ENCODE measurements around the gene TMPRSS3.

Gene TMPRSS3

GRCh38 chr21:42414066-42414465 lies 18.2 kb upstream of the TMPRSS3 start:
- ATAC-seq = no peak
- no peak for TF ChIP-seq PATZ1 (CRISPR knock-in tag; IDR thresholded peaks at IDR 0.05; ENCODE audit: borderline replicate concordance)
- no peak for TF ChIP-seq ISL1 (CRISPR knock-in tag; IDR thresholded peaks at IDR 0.05)
- TF ChIP-seq ZFP30 (CRISPR knock-in tag; IDR thresholded peaks at IDR 0.05) = no peak
- no peak for TF ChIP-seq ARNTL (CRISPR knock-in tag; IDR thresholded peaks at IDR 0.05; ENCODE audit: borderline replicate concordance, low read depth)
- no peak for TF ChIP-seq GLIS3 (CRISPR knock-in tag; IDR thresholded peaks at IDR 0.05)
- TF ChIP-seq BACH2 (CRISPR knock-in tag; IDR thresholded peaks at IDR 0.05; ENCODE audit: borderline replicate concordance) = no peak
- TF ChIP-seq OSR1 (CRISPR knock-in tag; IDR thresholded peaks at IDR 0.05) = no peak

- no peak for ATAC-seq
- TF ChIP-seq ZNF565 (CRISPR knock-in tag; conservative IDR thresholded peaks at IDR 0.05; ENCODE audit: low read depth) = no peak
- TF ChIP-seq POU6F1 (CRISPR knock-in tag; IDR thresholded peaks at IDR 0.05; ENCODE audit: borderline replicate concordance, low read depth) = no peak
- TF ChIP-seq TCF4 (CRISPR knock-in tag; IDR thresholded peaks at IDR 0.05; ENCODE audit: borderline replicate concordance) = no peak
- TF ChIP-seq SNAI2 (CRISPR knock-in tag; IDR thresholded peaks at IDR 0.05) = no peak
- no peak for TF ChIP-seq CREB5 (CRISPR knock-in tag; IDR thresholded peaks at IDR 0.05; ENCODE audit: low read depth)
- TF ChIP-seq RARB (CRISPR knock-in tag; IDR thresholded peaks at IDR 0.05) = no peak
- no peak for TF ChIP-seq ISL1 (CRISPR knock-in tag; IDR thresholded peaks at IDR 0.05)
- no peak for TF ChIP-seq OSR1 (CRISPR knock-in tag; IDR thresholded peaks at IDR 0.05)
- TF ChIP-seq BACH2 (CRISPR knock-in tag; IDR thresholded peaks at IDR 0.05; ENCODE audit: borderline replicate concordance) = no peak
- TF ChIP-seq TSHZ2 (CRISPR knock-in tag; IDR thresholded peaks at IDR 0.05) = no peak
- TF ChIP-seq GLIS3 (CRISPR knock-in tag; IDR thresholded peaks at IDR 0.05) = no peak
- TF ChIP-seq PPARA (CRISPR knock-in tag; IDR thresholded peaks at IDR 0.05; ENCODE audit: borderline replicate concordance) = no peak
- TF ChIP-seq PATZ1 (CRISPR knock-in tag; IDR thresholded peaks at IDR 0.05; ENCODE audit: borderline replicate concordance) = no peak
- no peak for TF ChIP-seq ZNF70 (CRISPR knock-in tag; IDR thresholded peaks at IDR 0.05)
Observed at GRCh38 chr21:42413500-42413899, 17.6 kb upstream of the TMPRSS3 start.

- TF ChIP-seq ISL1 (CRISPR knock-in tag; IDR thresholded peaks at IDR 0.05) (no peak), ZNF565 (CRISPR knock-in tag; conservative IDR thresholded peaks at IDR 0.05; ENCODE audit: low read depth) (no peak), SNAI2 (CRISPR knock-in tag; IDR thresholded peaks at IDR 0.05) (no peak), TSHZ2 (CRISPR knock-in tag; IDR thresholded peaks at IDR 0.05) (no peak), RARB (CRISPR knock-in tag; IDR thresholded peaks at IDR 0.05) (no peak), CSDC2 (CRISPR knock-in tag; IDR thresholded peaks at IDR 0.05) (no peak), PATZ1 (CRISPR knock-in tag; IDR thresholded peaks at IDR 0.05; ENCODE audit: borderline replicate concordance) (no peak), BACH2 (CRISPR knock-in tag; IDR thresholded peaks at IDR 0.05; ENCODE audit: borderline replicate concordance) (no peak), ZFP3 (CRISPR knock-in tag; IDR thresholded peaks at IDR 0.05) (no peak)
- ATAC-seq = no peak
Observed at GRCh38 chr21:42413093-42413492, 17.2 kb upstream of the TMPRSS3 start.
